Erythroblast (primary cell): ENCODE results near the gene MAPK12.

Source experiments
- GATA1 ChIP-seq: IDR thresholded peaks from 2 replicates; pipeline ENCODE4 v1.6.1; 2011; ENCODE audit warnings: low read depth, mild to moderate bottlenecking, control low read depth, low read length, moderate library complexity
- POLR2A ChIP-seq: IDR thresholded peaks from 2 replicates; pipeline ENCODE4 v1.6.1; 2011; ENCODE audit warnings: mild to moderate bottlenecking, low read length

- TF ChIP-seq POLR2A (no peak), GATA1 (no peak)
Observed at GRCh38 chr22:50238755-50239154, 22.7 kb downstream of the MAPK12 start.
